GM21367 (cell line): ENCODE results near the gene OBSCN.
"Not testable (repeated sequence)": the region's sequence is repeated elsewhere in the genome, so short reads cannot be mapped to it uniquely, and the experiment has no call there.

Experiments
- ATAC-seq: cut with Tn5 transposase; IDR thresholded peaks from one replicate; pipeline ENCODE4 v1.9.1; 2021; ENCODE audit not compliant: unreplicated experiment

The OBSCN gene

DNA sequence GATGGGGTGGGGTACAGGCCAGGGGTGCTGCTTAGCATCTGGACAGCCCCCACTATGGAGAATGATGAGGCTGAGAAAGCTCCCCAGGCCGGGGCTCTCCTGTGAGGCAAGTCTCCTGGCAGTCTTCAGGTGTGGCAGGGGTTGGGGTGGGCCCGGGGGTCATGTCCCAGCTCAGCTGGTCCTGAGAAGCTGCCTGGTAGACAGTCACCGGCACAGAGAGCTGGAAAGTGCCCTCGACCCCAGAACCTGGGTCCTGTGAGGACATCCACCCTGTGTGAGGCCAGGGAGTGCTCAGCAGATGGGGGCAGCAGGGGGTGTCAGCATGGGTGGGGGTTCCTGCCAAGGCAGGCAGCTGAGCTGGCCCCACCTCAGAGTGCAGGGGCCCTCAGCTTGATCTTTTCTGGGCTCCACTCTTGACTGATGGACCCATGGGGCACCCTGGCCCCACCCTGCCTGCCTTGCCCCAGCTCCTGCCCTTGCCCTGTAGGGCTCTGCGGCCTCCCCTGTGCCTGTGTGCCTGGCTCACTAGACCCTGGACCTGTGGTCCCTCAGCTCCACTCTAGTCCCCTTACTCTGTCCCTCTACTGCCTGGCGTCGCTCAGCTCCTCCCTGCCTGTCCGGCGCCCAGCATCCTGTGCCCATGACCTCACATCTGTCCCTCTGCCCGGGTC lies 36.5 kb upstream of the OBSCN start:
- ATAC-seq, result no peak

GRCh38 chr1:228172591-228173527 lies 35.0 kb upstream of the OBSCN start:
- ATAC-seq, result no peak

- ATAC-seq, result not testable (repeated sequence)
These were observed 34.0 kb upstream of the OBSCN start for GRCh38 chr1:228173528-228174481.

- ATAC-seq, result no peak
These were observed 33.1 kb upstream of the OBSCN start for GRCh38 chr1:228174482-228175315.

DNA sequence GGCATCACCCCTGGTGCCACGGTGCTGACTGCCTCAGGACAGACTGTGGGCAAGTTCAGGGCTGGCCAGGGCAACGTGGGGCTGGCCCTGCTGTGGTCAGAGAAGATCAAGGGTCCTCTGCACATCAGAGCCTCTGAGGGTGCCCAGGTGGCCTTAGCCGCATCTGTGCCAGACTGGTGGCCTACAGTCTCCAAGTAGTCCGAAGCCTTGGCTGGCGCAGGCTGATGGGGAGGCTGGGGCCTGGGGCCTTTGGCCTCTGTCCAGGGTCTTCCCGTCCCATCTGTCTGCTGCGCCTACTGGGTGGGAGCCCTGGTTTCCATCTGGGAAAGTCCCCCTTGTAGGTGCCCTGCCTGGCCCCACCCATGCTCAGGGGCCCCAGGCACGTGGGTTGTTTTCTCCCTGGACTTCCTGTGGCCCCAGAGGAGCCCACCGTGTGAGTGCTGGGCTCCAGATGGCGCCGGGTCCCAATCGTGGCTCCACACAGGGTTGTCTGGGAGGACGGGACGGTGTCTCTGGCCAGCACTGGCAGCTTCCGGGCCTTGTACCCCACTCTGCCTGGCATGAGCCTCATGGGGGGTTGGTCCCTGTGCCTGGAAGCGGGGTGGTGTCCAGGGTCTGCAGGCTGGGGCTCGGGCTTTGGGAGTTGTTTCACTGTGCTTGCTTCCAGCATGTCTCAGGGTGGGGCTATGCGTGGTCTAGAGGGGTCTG lies 32.4 kb upstream of the OBSCN start:
- ATAC-seq, result no peak

DNA sequence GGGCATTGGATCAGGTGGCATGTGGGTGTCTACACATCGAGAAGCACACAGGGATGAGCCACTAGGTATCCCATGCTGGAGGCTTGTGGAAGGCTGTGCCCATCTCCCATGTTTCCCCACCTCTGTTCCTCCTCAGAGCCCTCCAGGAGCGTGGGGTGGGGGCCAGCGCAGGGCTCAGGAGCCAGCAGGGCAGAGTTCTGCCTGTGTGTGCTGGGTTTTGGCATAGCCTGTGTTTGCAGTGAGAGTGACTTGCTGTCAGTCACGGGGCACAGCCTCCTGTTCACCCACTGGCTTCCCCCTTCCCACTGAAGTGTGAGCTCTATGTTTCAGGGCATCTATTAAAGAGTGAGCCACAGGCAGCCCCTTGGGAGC lies 31.8 kb upstream of the OBSCN start:
- no peak for ATAC-seq

DNA sequence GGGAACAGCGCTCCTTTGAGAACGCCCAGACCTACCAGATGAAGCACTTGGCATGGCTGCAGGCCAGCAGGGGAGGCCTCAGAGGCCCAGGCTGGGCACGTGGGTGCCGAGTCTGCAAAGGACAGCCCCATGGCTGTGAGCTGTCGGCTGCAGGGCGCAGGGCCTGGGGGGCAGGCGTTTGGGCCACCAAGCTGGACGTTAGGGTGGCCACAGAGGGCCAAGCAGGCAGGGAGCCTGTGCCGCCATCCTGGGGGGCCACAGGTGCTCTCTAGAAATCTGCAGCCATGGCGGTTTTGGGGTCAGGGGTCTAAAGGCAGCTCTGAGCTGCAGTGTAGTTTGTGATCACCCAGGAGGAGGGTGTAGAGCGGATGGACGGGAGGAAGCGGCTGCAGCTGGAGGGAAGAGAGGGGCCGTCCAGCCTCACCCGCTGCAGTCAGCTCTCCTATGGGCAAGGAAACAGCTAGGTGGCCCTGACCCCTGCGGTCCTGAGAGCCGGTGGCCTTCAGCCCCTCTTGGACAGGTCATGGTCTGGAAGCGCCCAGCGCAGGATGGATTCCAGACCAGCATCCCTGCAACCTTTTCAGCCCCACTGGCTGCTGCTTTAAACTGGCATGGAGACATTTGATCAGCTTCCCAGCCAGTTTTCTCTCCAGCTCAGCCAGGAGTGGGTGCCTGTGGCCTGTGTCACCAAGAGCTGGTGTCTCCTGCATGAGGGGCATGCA lies 31.2 kb upstream of the OBSCN start:
- ATAC-seq, result no peak

GRCh38 chr1:228177183-228177475 lies 30.7 kb upstream of the OBSCN start:
- ATAC-seq, result no peak

GRCh38 chr1:228177721-228178710 lies 29.8 kb upstream of the OBSCN start:
- no peak for ATAC-seq

- no peak for ATAC-seq
These were observed 28.8 kb upstream of the OBSCN start for GRCh38 chr1:228178737-228179684.

- no peak for ATAC-seq
These were observed 27.4 kb upstream of the OBSCN start for GRCh38 chr1:228180271-228180958.

DNA sequence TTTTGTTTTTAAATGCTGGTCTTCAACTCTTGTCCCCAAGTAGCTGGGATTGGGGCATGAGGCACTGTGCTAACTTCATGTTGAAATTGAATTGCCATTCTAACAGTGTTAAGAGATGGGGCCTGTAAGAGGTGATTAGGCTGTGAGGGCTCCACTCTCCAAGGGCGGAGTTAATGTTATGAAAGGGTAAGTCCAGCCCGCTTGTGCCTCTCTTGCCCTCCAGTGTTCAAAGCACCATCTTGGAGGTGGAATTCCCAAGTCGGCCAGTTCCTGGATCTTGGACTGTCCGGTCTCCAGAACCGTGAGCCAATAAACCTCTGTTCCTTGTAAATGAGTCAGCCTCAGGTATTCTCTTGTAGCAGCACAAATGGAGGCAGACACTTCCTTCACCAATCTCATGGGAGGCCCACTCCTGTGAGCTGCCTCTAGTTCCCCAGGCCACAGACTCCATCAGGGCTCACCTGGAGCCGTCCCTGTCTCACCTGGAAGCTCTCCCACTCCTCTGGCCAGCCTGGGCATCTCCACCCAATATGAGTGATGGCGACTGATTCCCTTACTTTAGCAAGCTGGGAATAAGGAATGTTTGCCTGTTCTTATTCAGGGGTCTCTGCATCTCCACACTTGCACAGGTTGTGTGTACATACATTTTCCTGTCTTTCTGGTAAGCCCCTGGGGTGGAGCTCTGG lies 26.7 kb upstream of the OBSCN start:
- ATAC-seq, result no peak

- ATAC-seq, result no peak
These were observed 26.2 kb upstream of the OBSCN start for GRCh38 chr1:228181645-228182034.

- no peak for ATAC-seq
These were observed 25.4 kb upstream of the OBSCN start for GRCh38 chr1:228182296-228183030.

- no peak for ATAC-seq
These were observed 23.7 kb upstream of the OBSCN start for GRCh38 chr1:228184152-228184551.
